Measurements from ENCODE around the gene SKIDA1.

DNA sequence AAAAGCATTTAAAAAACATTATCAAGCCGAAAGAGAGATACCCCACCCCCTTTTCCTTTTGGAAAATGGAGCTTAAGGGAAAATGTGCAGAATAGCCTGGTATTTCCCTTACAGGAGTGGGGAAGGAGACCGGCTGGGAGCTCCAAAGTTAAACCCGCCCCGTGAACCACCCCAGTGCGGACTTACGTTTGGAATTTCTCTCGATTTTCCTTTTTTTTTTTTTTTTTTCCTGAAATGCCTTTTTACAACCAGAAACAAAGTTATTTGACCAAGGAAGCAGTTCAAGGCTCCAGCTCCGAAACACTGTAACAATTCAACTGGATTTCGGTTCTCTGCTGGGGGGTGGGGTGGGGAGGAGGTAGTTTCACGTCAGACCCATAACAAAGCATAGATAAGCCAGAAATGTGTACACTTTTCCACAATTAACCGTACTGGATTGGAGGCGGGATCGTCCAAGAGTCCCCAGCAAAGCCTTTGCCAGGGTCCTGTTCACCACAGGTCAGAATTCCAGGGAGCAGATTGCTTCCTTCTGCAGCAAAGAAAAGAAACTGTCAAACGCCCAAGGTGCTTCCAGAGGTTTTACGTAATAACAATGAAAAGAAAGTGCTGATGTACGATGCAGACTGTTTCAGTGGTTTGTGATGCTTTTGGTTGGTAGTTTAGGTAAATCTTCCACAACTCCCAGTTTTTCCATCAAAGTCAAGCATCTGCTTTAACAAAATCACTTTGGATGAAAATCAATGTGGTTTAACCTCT is 6.7 kb downstream of the SKIDA1 start:
- TF ChIP-seq FOS (IDR thresholded peaks at IDR 0.05; ENCODE audit: low read depth, low read length) (no peak), POLR2A (IDR thresholded peaks at IDR 0.05; ENCODE audit: low read depth, low read length) (no peak), NFE2L2 (IDR thresholded peaks at IDR 0.05; ENCODE audit: low read depth, low read length) (no peak), MXI1 (IDR thresholded peaks at IDR 0.05; ENCODE audit: borderline replicate concordance, low read depth, low read length) (no peak), RFX5 (IDR thresholded peaks at IDR 0.05; ENCODE audit: low read depth, low read length) (no peak), MAZ (IDR thresholded peaks at IDR 0.05; ENCODE audit: borderline replicate concordance, low read depth, low read length) (no peak), BHLHE40 (IDR thresholded peaks at IDR 0.05; ENCODE audit: low read depth, low read length) (no peak), CEBPB (IDR thresholded peaks at IDR 0.05; ENCODE audit: low read depth, low read length) (no peak)
- TF ChIP-seq, protein P1, sequence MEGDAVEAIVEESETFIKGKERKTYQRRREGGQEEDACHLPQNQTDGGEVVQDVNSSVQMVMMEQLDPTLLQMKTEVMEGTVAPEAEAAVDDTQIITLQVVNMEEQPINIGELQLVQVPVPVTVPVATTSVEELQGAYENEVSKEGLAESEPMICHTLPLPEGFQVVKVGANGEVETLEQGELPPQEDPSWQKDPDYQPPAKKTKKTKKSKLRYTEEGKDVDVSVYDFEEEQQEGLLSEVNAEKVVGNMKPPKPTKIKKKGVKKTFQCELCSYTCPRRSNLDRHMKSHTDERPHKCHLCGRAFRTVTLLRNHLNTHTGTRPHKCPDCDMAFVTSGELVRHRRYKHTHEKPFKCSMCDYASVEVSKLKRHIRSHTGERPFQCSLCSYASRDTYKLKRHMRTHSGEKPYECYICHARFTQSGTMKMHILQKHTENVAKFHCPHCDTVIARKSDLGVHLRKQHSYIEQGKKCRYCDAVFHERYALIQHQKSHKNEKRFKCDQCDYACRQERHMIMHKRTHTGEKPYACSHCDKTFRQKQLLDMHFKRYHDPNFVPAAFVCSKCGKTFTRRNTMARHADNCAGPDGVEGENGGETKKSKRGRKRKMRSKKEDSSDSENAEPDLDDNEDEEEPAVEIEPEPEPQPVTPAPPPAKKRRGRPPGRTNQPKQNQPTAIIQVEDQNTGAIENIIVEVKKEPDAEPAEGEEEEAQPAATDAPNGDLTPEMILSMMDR (conservative IDR thresholded peaks at IDR 0.05; ENCODE audit: low read depth, low read length), result no peak
